Effector memory CD4-positive, alpha-beta T cell (primary cell): Measurements from ENCODE around the gene CORO2B.

Source experiments
- DNase-seq, 3 donors: peaks; one replicate each; pipeline ENCODE4 v3.0.0-alpha.2; 2020
- H3K27ac ChIP-seq: 2 replicates; pipeline ENCODE4 v1.7.0; 2013; ENCODE audit warnings: mild to moderate bottlenecking, low read length, moderate library complexity; ENCODE audit not compliant: insufficient read depth, poor library complexity, severe bottlenecking
- H3K27me3 ChIP-seq: replicated peaks from 2 replicates; pipeline ENCODE4 v1.7.0; 2013; ENCODE audit warnings: mild to moderate bottlenecking, low read length; ENCODE audit not compliant: insufficient read depth, control insufficient read depth, poor library complexity, severe bottlenecking
- H3K36me3 ChIP-seq: 2 replicates; pipeline ENCODE4 v1.7.0; 2013; ENCODE audit warnings: mild to moderate bottlenecking, low read length, moderate library complexity; ENCODE audit not compliant: control insufficient read depth, insufficient read depth
- H3K4me1 ChIP-seq: 2 replicates; pipeline ENCODE4 v1.7.0; 2013; ENCODE audit warnings: low read length, mild to moderate bottlenecking; ENCODE audit not compliant: control insufficient read depth, insufficient read depth, poor library complexity, severe bottlenecking
- H3K4me3 ChIP-seq: 2 replicates; pipeline ENCODE4 v1.7.0; 2013; ENCODE audit warnings: low read length, low read depth, mild to moderate bottlenecking; ENCODE audit not compliant: insufficient read depth, poor library complexity, severe bottlenecking
- H3K9me3 ChIP-seq: 2 replicates; pipeline ENCODE4 v1.7.0; 2013; ENCODE audit warnings: mild to moderate bottlenecking, low read length, moderate library complexity; ENCODE audit not compliant: control insufficient read depth

Gene CORO2B

GRCh38 chr15:68667800-68668625 lies 89.2 kb downstream of the CORO2B start:
- Histone ChIP-seq H3K4me3 (no peak overlapping the region), H3K9me3 (no peaks in the 10 kb centered on the region), H3K27ac (no peak overlapping the region), H3K4me1 (no peaks in the 10 kb centered on the region), H3K27me3 (no peaks in the 10 kb centered on the region), H3K36me3 (no peaks in the 10 kb centered on the region)
- no peak for DNase-seq

DNA sequence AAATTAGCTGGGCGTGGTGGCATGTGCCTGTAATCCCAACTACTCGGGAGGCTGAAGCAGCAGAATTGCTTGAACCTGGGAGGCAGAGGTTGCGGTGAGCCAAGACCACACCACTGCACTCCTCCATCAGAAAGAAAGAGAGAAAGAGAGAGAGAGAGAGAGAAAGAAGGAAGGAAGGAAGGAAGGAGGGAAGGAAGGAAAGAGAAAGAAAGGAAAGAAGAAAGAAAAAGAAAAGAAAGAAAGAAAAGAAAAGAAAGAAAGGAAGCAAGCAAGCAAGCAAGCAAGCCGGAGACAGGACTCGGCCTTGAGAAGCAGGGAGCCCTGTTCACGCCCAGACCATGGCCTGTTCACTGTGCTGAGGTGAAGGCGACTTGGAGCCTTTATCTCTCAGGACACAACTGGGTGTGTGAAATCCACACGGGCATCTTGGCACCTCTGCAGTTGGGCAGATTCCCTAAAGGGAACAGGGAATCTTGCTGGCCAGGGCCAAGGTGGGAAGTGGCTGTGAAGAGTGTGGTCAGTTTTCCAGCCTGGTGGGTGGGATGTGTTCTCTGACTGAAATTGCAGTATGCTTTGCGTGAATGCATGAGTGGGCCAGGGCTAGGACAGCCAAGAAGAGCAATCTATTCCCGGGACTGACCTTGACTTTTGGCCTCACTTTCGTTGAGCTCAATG lies 90.3 kb downstream of the CORO2B start:
- no peak overlapping the region for H3K4me3 ChIP-seq
- no peaks in the 10 kb centered on the region for H3K36me3 ChIP-seq
- H3K9me3 ChIP-seq: no peaks in the 10 kb centered on the region
- no peaks in the 10 kb centered on the region for H3K27me3 ChIP-seq
- no peak for DNase-seq
- no peak overlapping the region for H3K27ac ChIP-seq
- no peaks in the 10 kb centered on the region for H3K4me1 ChIP-seq

GRCh38 chr15:68672251-68672650 lies 93.5 kb downstream of the CORO2B start:
- DNase-seq: no peak
- Histone ChIP-seq H3K36me3 (no peaks in the 10 kb centered on the region), H3K27ac (no peak overlapping the region), H3K27me3 (no peaks in the 10 kb centered on the region), H3K4me3 (no peak overlapping the region), H3K4me1 (no peaks in the 10 kb centered on the region), H3K9me3 (no peaks in the 10 kb centered on the region)

- no peak for DNase-seq
Measured at GRCh38 chr15:68672781-68673205, 94.0 kb downstream of the CORO2B start.

DNA sequence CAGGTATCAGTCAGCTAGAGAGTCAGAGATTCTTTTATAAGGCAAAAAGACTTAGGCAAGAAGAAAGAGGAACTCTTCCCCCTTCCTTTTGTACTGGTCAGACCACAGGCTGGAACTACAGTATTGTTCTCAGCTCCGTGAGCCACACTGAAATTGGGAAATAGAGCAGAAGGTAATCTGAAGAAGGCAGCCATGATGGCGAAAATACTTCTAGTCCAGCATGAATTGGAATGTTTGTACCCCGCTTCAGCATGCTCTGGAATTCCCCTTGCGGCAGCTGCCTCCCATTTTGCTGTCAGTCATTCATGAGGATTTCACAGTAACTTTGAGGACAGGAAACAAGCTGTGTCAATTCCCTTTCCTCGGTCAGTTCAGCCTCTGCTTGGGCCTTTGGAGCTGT lies 96.2 kb downstream of the CORO2B start:
- Histone ChIP-seq H3K27me3 (no peaks in the 10 kb centered on the region), H3K4me1 (no peaks in the 10 kb centered on the region), H3K9me3 (no peaks in the 10 kb centered on the region), H3K4me3 (no peak overlapping the region), H3K27ac (no peak overlapping the region), H3K36me3 (no peaks in the 10 kb centered on the region)
- DNase-seq: no peak

More at GRCh38 chr15:68672781-68673205, 94.0 kb downstream of the CORO2B start:
- Histone ChIP-seq H3K9me3 (no peaks in the 10 kb centered on the region), H3K27me3 (no peaks in the 10 kb centered on the region), H3K4me3 (no peak overlapping the region), H3K27ac (no peak overlapping the region), H3K4me1 (no peaks in the 10 kb centered on the region), H3K36me3 (no peaks in the 10 kb centered on the region)

- Histone ChIP-seq H3K9me3 (no peaks in the 10 kb centered on the region), H3K36me3 (no peaks in the 10 kb centered on the region), H3K27me3 (no peaks in the 10 kb centered on the region), H3K4me1 (no peaks in the 10 kb centered on the region), H3K27ac (no peak overlapping the region), H3K4me3 (no peak overlapping the region)
- no peak for DNase-seq
Measured at GRCh38 chr15:68676011-68676605, 97.3 kb downstream of the CORO2B start.

GRCh38 chr15:68676926-68677325 lies 98.1 kb downstream of the CORO2B start:
- Histone ChIP-seq H3K4me3 (no peak overlapping the region), H3K27ac (no peak overlapping the region), H3K36me3 (no peaks in the 10 kb centered on the region), H3K9me3 (no peaks in the 10 kb centered on the region), H3K27me3 (no peaks in the 10 kb centered on the region), H3K4me1 (no peaks in the 10 kb centered on the region)
- DNase-seq: no peak

DNA sequence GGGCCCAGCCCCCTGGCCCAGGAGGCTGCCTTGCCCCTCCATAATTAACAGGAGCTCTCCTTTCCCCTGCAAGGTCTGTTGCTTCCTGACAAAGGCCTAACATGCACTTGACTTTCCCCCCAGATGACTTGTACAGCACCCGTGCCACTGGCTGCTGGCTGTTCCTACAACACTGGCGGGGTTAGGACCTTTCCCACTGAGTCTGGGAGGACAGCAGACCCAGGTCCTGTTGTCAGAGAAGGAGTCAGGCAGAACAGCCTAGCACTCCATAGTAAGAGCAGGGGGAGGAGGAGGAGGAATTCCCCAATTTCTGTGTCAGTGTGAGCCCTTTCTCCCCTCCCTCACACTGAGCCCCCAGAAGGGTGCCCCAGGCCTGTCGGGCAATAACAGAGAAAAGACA lies 99.2 kb downstream of the CORO2B start:
- no peak for DNase-seq
- no peak overlapping the region for H3K4me3 ChIP-seq
- no peaks in the 10 kb centered on the region for H3K9me3 ChIP-seq
- no peaks in the 10 kb centered on the region for H3K27me3 ChIP-seq
- H3K4me1 ChIP-seq: no peaks in the 10 kb centered on the region
- H3K27ac ChIP-seq: no peak overlapping the region
- no peaks in the 10 kb centered on the region for H3K36me3 ChIP-seq

GRCh38 chr15:68678746-68679145 lies 100.0 kb downstream of the CORO2B start:
- no peaks in the 10 kb centered on the region for H3K36me3 ChIP-seq
- no peak for DNase-seq
- no peaks in the 10 kb centered on the region for H3K4me1 ChIP-seq

DNA sequence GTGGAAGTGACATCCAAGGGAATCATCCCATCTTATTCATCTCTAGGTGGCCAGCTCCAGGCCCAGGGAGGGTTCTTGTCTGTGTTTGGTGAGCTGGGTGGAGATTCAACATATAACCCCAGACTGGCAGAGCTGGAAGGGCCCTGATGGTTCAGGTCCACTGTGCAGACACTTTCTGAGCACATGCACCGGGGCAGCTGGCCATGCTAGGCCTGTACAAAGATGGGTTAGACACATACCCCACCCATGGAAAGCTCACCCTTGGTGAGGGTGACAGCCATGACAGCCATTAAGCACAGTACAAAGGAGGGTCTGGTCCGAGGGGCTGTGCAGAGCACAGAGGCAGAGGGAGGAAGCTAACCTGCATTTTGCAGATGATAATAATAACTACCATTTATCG lies 100.4 kb downstream of the CORO2B start:
- Histone ChIP-seq H3K9me3 (no peaks in the 10 kb centered on the region), H3K4me3 (no peak overlapping the region), H3K27me3 (no peaks in the 10 kb centered on the region), H3K36me3 (no peaks in the 10 kb centered on the region), H3K4me1 (no peaks in the 10 kb centered on the region), H3K27ac (no peak overlapping the region)
- DNase-seq: no peak

More at GRCh38 chr15:68678746-68679145, 100.0 kb downstream of the CORO2B start:
- no peak overlapping the region for H3K27ac ChIP-seq
- H3K4me3 ChIP-seq: no peak overlapping the region
- H3K27me3 ChIP-seq: no peaks in the 10 kb centered on the region
- no peaks in the 10 kb centered on the region for H3K9me3 ChIP-seq
